HG03108 (cell line): Measurements from ENCODE around the gene GSDMA.
"Not testable (repeated sequence)": the region's sequence is repeated elsewhere in the genome, so short reads cannot be mapped to it uniquely, and the experiment has no call there.

Experiments used
- ATAC-seq: cut with Tn5 transposase; IDR thresholded peaks from one replicate; pipeline ENCODE4 v1.9.1; 2021; ENCODE audit warnings: moderate library complexity; ENCODE audit not compliant: unreplicated experiment

The GSDMA gene

GRCh38 chr17:39929646-39930407 lies 33.0 kb upstream of the GSDMA start:
- ATAC-seq, result no peak

GRCh38 chr17:39933912-39934311 lies 28.9 kb upstream of the GSDMA start:
- ATAC-seq, result no peak

GRCh38 chr17:39934324-39934723 lies 28.5 kb upstream of the GSDMA start:
- no peak for ATAC-seq

GRCh38 chr17:39935909-39936308 lies 26.9 kb upstream of the GSDMA start:
- no peak for ATAC-seq

- no peak for ATAC-seq
These were observed 25.4 kb upstream of the GSDMA start for GRCh38 chr17:39937447-39937846.

- ATAC-seq, result peak; percentile 33
These were observed 24.5 kb upstream of the GSDMA start for GRCh38 chr17:39938140-39938869.

- ATAC-seq, result no peak
These were observed 23.7 kb upstream of the GSDMA start for GRCh38 chr17:39939106-39939505.

GRCh38 chr17:39939588-39940419 lies 23.0 kb upstream of the GSDMA start:
- peak; percentile 53 for ATAC-seq

- ATAC-seq, result no peak
These were observed 19.0 kb upstream of the GSDMA start for GRCh38 chr17:39943702-39944392.

GRCh38 chr17:39944393-39944711 lies 18.5 kb upstream of the GSDMA start:
- ATAC-seq, result no peak

- no peak for ATAC-seq
These were observed 16.1 kb upstream of the GSDMA start for GRCh38 chr17:39946551-39947330.

- not testable (repeated sequence) for ATAC-seq
These were observed 14.3 kb upstream of the GSDMA start for GRCh38 chr17:39948489-39948828.

GRCh38 chr17:39949028-39949427 lies 13.8 kb upstream of the GSDMA start:
- ATAC-seq, result no peak

- ATAC-seq, result no peak
These were observed 11.9 kb upstream of the GSDMA start for GRCh38 chr17:39950871-39951348.

GRCh38 chr17:39951924-39952679 lies 10.7 kb upstream of the GSDMA start:
- no peak for ATAC-seq

- peak; percentile 75 for ATAC-seq
These were observed 9.9 kb upstream of the GSDMA start for GRCh38 chr17:39952680-39953470.

GRCh38 chr17:39953471-39953888 lies 9.3 kb upstream of the GSDMA start:
- no peak for ATAC-seq

- no peak for ATAC-seq
These were observed 7.9 kb upstream of the GSDMA start for GRCh38 chr17:39954876-39955275.
